ENCODE data around the gene MBD3. TPM values are rescaled to one million over a fixed set of nuclear protein-coding genes. Genes with fewer than 3 reads are reported as not detected.
A peak's percentile ranks its signal among the peaks of the same experiment; 100 is the strongest.

The MBD3 gene
- total RNA-seq, 1 donor from 2014 or later, result 119 TPM

GRCh38 chr19:1618157-1619093 lies 25.8 kb upstream of the MBD3 start:
- DNase-seq, result peak; percentile 43

- no peak for DNase-seq
Observed at GRCh38 chr19:1616875-1617274, 24.2 kb upstream of the MBD3 start.

- DNase-seq, result no peak
Observed at GRCh38 chr19:1616396-1616795, 23.7 kb upstream of the MBD3 start.

DNA sequence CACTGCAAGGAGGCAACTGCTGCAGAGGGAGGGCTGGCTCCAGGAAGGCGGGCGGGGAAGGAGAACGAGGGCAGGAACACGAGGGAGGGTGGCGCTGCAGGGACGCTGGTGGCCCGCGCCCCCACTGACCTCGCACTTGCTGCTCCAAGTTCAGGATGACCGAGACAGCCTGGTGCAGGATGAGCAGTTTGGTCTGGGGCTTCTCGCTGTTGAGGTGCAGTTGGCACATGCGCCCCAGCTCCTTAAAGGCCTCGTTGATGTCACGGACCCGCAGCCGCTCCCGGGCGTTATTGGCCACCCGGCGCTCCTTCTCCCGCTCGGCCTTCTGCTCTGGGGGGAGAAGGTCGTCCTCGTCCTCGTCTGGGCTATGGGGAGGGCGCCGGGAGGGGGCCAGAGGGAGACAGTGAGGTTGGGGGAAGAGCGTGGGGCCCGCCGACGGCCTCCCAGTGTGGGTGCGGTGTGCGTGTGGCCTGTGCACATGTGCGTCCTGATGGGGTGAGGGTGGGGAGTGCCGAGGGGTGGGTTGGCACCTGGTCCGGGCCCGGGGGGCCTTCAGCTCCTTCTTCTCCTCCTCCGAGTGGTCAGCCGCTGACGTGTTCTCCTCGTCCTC lies 22.6 kb upstream of the MBD3 start:
- DNase-seq, result no peak

DNA sequence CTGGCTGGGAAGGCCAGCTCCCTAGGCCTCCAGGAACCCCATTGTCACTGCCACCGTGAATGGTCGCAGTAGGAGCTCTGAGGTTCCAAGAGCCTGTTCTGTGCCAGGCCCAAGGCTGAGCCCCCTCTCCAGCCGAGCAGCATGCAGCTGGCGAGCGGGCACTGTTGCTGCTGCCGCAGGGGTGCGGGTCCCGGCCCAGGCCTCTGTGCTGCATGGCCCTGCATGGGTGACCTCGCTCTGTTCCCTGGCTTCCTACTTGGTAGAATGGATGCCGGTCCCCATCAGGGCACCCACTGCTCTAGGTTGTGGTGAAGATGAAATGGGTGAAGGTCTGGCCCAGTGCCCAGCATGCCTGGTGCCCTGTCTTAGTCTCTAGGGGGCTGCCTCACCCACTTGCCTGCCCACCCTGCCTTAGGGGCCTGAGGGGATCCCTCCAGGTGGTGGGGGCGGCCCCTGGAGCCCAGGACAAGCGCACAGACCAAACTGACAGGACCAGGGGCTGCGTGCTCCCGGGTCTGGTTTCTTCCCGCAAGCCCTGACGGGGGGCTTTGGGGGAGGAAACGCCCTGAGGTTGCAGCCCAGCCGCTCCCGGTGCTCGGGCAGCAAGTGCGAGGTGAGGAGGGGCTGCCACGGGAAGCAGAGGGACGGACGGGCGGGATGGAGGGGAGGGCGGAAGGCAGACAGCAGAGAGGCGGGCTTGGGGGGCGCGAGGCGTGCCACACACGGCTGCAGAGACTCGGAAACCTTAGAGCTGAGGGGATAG lies 21.3 kb upstream of the MBD3 start:
- no peak for DNase-seq

DNA sequence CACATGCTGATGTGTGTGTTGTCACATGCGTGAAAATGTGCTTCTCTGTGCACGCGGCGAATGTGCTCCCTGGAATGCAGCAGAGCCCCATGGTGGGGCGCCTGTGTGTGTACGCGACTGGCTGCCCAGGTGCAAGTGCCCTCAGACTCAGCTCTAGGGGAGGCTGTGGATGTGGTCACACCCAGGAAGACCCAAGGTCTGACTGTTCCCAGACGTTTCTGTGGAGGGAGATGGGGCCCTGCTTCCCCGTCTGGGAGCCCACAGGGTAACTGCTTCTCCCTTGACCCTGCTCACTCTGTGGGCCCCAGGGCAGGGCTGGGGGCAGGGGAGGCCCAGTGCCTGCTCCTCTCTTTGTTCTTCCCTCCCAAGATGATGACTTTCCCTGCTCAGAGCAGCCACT lies 20.5 kb upstream of the MBD3 start:
- DNase-seq, result no peak

GRCh38 chr19:1612114-1613086 lies 19.7 kb upstream of the MBD3 start:
- no peak for DNase-seq

- DNase-seq, result no peak
Observed at GRCh38 chr19:1611353-1611752, 18.7 kb upstream of the MBD3 start.

- DNase-seq, result no peak
Observed at GRCh38 chr19:1610579-1610978, 17.9 kb upstream of the MBD3 start.

DNA sequence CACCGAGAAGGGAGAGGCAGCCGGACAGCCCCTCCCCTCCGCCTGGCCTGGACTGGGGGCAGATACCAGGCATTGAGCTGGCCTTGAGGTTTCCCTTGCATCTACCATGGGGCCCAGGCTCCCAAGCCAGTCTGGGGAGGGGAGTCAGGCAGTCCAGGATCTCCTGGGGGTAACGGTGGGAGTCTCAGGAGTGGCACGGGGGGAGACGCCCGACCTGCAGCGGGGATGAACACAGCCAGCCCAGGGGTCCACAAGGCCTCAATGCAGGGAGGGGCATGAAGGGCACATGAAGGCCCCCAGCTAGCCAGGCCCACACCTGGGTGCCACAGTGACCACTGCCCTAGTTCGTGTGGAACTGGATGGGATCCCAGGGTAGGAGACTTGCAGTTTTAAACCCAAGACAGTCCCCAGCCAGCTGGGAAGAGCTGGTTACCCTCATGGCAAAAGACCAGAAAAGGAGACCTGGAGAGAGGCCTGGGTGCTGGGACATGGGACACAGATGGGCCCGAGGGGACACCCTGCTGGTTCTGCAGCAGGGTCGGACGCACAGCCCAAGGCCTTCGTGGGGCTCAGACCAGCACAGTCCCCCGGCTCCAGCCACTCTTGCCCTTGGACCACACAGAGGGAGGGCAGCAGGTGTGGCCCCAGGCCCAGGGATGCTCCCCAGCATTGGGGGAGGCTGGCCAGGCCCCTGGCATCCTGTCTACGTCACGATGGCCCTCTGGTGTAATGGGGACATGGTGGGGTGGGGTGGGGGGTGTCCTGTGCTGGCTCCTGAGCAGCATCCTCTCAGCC lies 17.2 kb upstream of the MBD3 start:
- no peak for DNase-seq

- DNase-seq, result no peak
Observed at GRCh38 chr19:1609103-1609396, 16.4 kb upstream of the MBD3 start.

GRCh38 chr19:1608359-1609102 lies 15.9 kb upstream of the MBD3 start:
- DNase-seq, result no peak

GRCh38 chr19:1606138-1606651 lies 13.5 kb upstream of the MBD3 start:
- DNase-seq, result no peak

DNA sequence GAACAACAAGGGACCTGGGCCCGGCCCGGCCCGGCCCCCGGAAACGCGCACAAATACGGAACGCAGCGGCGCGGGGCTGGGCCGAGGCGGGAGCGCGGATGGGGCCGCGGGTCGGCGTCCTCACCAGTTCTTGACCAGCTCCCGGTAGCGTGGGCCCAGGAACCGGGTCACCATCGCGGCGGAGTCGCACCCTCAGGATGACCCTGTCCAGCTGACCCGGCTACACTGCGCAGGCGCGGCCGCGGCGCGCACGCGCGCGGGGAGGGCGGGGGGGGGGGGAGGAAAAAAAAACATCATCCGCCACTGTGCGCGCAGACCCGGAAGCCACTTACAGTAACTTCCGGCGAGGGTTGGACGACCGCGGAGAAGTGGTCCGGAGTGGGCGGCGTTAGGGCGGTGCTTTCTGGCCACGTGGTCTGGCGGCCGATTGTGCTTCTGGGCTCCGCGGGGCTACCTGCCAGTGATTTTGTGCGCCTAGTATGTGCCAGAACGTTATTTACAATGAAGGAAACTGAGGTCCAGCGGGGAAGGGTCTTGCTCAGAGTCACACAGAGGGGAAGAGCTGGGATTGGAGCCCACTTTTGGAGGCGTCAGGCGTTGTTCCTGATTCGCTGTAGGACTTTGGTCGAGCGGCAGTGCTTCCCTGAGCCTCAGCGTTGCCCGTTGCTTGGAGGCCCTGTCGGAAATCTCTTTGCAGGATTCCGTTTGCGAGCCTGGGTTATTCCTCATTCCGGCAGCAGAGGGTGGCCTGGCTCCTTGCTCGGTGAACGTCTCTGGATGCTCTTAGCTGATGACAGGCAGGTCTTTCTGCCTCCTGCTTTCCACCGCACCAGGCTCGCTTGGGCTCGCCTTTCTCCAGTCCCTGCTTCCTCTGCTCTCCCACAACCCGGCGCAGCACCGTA lies 12.8 kb upstream of the MBD3 start, which contains the start of gene UQCR11:
Gene UQCR11, minus strand, starts transcription at position 227 of the 902 bp plus-strand sequence. Its CDS starts 53 bp downstream, at position 174.
- DNase-seq, result peak; percentile 96

DNA sequence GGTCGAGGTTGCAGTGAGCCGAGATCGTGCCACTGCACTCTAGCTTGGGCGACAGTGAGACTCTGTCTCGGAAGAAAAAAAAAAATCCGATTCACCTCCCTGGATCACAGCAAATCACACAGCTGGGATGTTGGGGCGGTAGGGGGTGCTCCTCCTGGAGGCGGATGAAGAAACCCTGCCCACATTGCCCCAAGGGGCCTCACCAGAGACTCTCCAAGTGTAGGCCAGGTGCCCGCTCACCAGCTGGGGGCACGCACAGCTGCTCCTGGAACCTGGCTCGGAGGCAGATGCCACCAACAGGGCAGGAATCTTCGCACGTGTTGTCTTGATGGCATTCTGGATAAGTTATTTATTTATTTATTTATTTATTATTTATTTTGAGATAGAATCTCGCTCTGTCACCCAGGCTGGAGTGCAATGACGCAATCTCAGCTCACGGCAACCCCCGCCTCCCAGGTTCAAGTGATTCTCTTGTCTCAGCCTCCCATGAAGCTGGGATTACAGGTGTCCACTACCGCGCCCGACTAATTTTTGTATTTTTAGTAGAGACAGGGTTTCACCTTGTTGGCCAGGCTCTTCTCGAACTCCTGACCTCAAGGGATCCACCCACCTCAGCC lies 9.5 kb upstream of the MBD3 start:
- no peak for DNase-seq

- DNase-seq, result no peak
Observed at GRCh38 chr19:1601613-1602064, 9.0 kb upstream of the MBD3 start.

DNA sequence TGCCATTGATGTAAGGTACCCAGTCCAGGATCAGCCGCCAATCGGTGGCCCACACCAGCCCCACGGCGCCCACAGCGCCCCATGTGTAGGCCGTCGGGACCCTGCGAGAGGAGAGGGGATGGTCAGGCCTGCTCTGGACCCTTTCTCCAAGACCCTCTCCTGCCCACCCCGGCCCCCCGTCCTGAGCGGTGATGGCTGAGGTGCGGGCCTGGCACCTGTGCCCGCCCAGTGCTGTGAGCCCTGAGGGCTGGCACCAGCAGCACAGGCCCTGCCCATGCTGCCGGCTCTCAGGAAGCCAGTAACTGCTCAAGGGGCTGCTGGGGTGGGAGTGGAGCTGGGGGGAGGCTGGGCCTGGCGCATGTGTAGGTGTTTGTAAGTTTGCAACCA lies 6.8 kb upstream of the MBD3 start:
- DNase-seq, result no peak

DNA sequence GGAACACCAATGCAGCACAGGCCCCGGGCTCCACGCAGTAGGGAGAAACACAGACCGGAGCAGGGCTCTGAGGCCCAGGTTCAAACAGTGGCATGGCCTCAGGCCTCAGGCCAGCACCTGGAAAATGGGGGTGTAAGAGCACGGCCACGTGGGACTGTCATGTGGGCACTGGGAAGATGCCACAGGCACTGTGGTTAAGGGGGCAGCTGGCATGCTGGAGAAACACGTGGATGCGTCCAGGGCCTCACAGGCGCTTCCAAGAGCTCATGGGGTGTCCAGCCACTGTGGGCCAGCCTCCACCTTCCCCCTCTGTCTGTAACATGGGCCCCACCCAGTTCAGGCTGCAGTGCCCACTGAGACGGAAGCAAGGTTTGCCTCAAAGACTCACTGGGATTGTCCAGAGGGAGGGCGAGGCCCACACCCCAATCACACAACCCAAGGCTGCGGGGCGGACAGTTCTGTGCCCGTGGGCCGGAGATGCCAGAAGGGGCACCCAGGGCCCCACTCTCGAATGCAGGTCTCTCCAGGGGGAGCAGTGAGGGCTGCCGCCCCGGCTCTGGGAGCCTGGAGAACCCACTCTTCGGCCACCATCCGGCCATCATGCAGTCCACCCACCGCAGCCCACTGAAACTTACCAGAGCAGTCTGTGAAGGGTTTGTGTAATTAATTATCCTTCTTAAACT lies 6.3 kb upstream of the MBD3 start:
- no peak for DNase-seq

Measured in dermis blood vessel endothelial cell (primary cell).